Measurements from ENCODE around the gene TPM4. TPM values are rescaled to one million over a fixed set of nuclear protein-coding genes. Genes with fewer than 3 reads are reported as not detected.

TPM4 gene
- total and polyA plus RNA-seq, 2 of the 13 experiments (the other 11 are each of a cell fraction or from before 2014, with no cell fraction given), result 180 to 188 TPM

DNA sequence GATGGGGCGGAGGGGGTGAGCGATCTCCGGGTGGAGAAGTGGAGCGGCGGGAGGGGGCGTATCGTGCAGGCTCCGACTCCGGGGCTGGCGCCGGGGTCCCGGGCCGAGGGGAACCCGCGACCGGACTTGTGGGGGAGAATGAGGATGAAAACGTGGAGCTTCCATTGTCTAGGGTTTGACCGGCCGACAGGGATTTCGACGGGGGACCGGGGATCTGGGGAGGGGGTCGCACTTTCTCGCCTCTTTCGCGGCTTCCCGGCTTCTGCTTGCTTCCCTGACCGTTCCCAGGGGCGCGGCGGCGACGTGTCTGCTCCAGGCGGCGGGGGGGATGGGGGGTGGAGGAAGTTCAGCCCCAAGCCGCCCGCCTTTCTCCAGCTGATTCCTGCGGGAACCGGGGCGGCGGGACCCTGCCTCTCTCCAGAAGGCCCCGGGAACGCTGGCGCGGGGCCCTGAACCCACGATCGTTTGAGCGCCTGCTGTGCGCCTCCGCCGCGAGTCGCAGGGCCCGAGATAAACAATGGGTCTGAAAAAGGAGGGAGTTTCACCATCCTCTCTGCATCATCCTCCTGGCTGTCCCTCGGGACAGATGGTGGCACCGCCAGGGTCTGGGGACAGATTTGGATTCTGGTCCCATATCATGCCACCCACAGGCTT, 790 bp downstream of the TPM4 start (continued):
- TF ChIP-seq ZFX (CRISPR knock-in tag; IDR thresholded peaks at IDR 0.05; ENCODE audit: low read depth), result peak; percentile 14; the same call in 1 of the 2 replicates
- TF ChIP-seq ZBTB7B (CRISPR knock-in tag; IDR thresholded peaks at IDR 0.05), result 0 out of 2 replicates have a peak, but pooled peaks have one; percentile 16
- TF ChIP-seq, protein P1, sequence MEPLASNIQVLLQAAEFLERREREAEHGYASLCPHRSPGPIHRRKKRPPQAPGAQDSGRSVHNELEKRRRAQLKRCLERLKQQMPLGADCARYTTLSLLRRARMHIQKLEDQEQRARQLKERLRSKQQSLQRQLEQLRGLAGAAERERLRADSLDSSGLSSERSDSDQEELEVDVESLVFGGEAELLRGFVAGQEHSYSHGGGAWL (CRISPR knock-in tag; IDR thresholded peaks at IDR 0.05), result peak; percentile 13; the same call in 1 of the 2 replicates
- TF ChIP-seq, protein P2, sequence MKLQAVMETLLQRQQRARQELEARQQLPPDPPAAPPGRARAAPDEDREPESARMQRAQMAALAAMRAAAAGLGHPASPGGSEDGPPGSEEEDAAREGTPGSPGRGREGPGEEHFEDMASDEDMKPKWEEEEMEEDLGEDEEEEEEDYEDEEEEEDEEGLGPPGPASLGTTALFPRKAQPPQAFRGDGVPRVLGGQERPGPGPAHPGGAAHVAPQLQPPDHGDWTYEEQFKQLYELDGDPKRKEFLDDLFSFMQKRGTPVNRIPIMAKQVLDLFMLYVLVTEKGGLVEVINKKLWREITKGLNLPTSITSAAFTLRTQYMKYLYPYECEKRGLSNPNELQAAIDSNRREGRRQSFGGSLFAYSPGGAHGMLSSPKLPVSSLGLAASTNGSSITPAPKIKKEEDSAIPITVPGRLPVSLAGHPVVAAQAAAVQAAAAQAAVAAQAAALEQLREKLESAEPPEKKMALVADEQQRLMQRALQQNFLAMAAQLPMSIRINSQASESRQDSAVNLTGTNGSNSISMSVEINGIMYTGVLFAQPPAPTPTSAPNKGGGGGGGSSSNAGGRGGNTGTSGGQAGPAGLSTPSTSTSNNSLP (IDR thresholded peaks at IDR 0.05; ENCODE audit: low read depth, low read length), result no peak
- 0 out of 2 replicates have a peak, but pooled peaks have one; percentile 30 for TF ChIP-seq FOXC1 (CRISPR knock-in tag; IDR thresholded peaks at IDR 0.05; ENCODE audit: borderline replicate concordance)
- TF ChIP-seq TFAP4 (IDR thresholded peaks at IDR 0.05; ENCODE audit: borderline replicate concordance, low read depth), result peak; percentile 68; the same call in 1 of the 2 replicates

- Histone ChIP-seq H3K79me2 (ENCODE audit: insufficient read depth, low read length) (peaks cover 51% of the 10 kb centered on the region), H3K27ac (ENCODE audit: extremely low read length, insufficient read depth, low read length) (peak overlapping the region; percentile 90), H3K9me3 (ENCODE audit: low read length) (no peaks in the 10 kb centered on the region), H3K4me1 (ENCODE audit: insufficient read depth, low read length) (peaks cover 79% of the 10 kb centered on the region), H3K27me3 (ENCODE audit: control insufficient read depth in 1 of 2, insufficient read depth in 2 of 2, low read length in 2 of 2) (no peaks in the 10 kb centered on the region), H3K36me3 (replicated peaks in 1 of 2; ENCODE audit: control insufficient read depth in 1 of 2, insufficient read depth in 2 of 2, low read length in 2 of 2) (peaks cover 6 to 30% of the 10 kb centered on the region in 2 experiments), H2AFZ (ENCODE audit: low read length) (no peak overlapping the region), H4K20me1 (ENCODE audit: insufficient read depth, low read length) (peaks cover 17% of the 10 kb centered on the region; the same call in 1 of the 2 replicates), H3K4me2 (ENCODE audit: low read depth, low read length) (peak overlapping the region; percentile 98), H3K4me3 (replicated peaks in 1 of 3; ENCODE audit: insufficient read depth in 1 of 3, low read depth in 2 of 3, low read length in 3 of 3) (peak overlapping the region; percentile 84 to 87 (median 84)), H3K9ac (ENCODE audit: insufficient read depth, low read depth, low read length) (peak overlapping the region; percentile 97)
- intact Hi-C loops (cut with micrococcal nuclease; ENCODE audit: unreplicated experiment), result no loop called here
- no TSS peak for BruUV-seq (replicated peaks)
- FAIRE-seq (no peak), ATAC-seq (no peak), DNase-seq (ENCODE audit: low spot score) (no peak)
- WGBS (ENCODE audit: low lambda C conversion rate), result 55% methylated on average over 16 of the region's 16 CpGs
- in situ Hi-C loops (cut with HindIII; ENCODE audit: extremely low pct_ligation_motif_present, low pct_unique_long_range_greater_than_20kb), result no loop called here
- ChIA-PET CTCF (ENCODE audit: low intra/inter-chr PET ratio, low total read pairs) (no interaction called here), POLR2A (interaction anchor here (0.6 to 5.7 kb wide), 6 partner anchors 8 to 696 kb away, joined by 4 to 66 read pairs (median 6); partner anchors contain the start of genes HSH2D and RAB8A)
- TF ChIP-seq ZBTB38 (CRISPR knock-in tag; IDR thresholded peaks at IDR 0.05) (peak; percentile 38), STAT5B (CRISPR knock-in tag; IDR thresholded peaks at IDR 0.05) (no peak), NCOA2 (CRISPR knock-in tag; IDR thresholded peaks at IDR 0.05) (no peak), SETDB1 (CRISPR knock-in tag; IDR thresholded peaks at IDR 0.05; ENCODE audit: borderline replicate concordance) (no peak), USF2 (IDR thresholded peaks at IDR 0.05; ENCODE audit: low read depth, low read length) (no peak), USF2 (CRISPR knock-in tag; IDR thresholded peaks at IDR 0.05; ENCODE audit: borderline replicate concordance) (0 out of 2 replicates have a peak, but pooled peaks have one; percentile 7)
- TF ChIP-seq, protein P3, sequence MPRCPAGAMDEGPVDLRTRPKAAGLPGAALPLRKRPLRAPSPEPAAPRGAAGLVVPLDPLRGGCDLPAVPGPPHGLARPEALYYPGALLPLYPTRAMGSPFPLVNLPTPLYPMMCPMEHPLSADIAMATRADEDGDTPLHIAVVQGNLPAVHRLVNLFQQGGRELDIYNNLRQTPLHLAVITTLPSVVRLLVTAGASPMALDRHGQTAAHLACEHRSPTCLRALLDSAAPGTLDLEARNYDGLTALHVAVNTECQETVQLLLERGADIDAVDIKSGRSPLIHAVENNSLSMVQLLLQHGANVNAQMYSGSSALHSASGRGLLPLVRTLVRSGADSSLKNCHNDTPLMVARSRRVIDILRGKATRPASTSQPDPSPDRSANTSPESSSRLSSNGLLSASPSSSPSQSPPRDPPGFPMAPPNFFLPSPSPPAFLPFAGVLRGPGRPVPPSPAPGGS (CRISPR knock-in tag; IDR thresholded peaks at IDR 0.05), result no peak
These were observed 1.9 kb downstream of the TPM4 start for GRCh38 chr19:16077984-16078758.

All from HepG2 (cell line).